SK-N-SH treated with all-trans-retinoic acid at 6 μM for 48 hours (cell line): ENCODE data around the gene PORCN.

Experiments
- ATAC-seq: fragments of 200-7000 bp; cut with Tn5 transposase; 3 replicates; pipeline ENCODE4 v1.9.1; 2020; ENCODE audit warnings: mild to moderate bottlenecking, moderate library complexity
- ARNTL ChIP-seq: fragments of 450-650 bp; formaldehyde crosslinking; IDR thresholded peaks from 2 replicates; pipeline ENCODE4 v1.5.0; 2020; ENCODE audit warnings: low read depth, mild to moderate bottlenecking, moderate library complexity, borderline replicate concordance
- BACH2 ChIP-seq: fragments of 250-450 bp; sonication (Bioruptor Pico); IDR thresholded peaks from 2 replicates; pipeline ENCODE4 v1.9.0; 2021; ENCODE audit warnings: mild to moderate bottlenecking, borderline replicate concordance
- CSDC2 ChIP-seq: fragments of 250-450 bp; sonication (Bioruptor Pico); IDR thresholded peaks from 2 replicates; pipeline ENCODE4 v1.5.0; 2020; ENCODE audit warnings: mild to moderate bottlenecking, moderate library complexity
- GLIS3 ChIP-seq: fragments of 250-450 bp; sonication (Bioruptor Pico); IDR thresholded peaks from 2 replicates; pipeline ENCODE4 v1.5.0; 2020; ENCODE audit warnings: mild to moderate bottlenecking, moderate library complexity
- ISL1 ChIP-seq: fragments of 250-450 bp; sonication (Bioruptor Pico); IDR thresholded peaks from 2 replicates; pipeline ENCODE4 v2.1.2; 2022; ENCODE audit warnings: mild to moderate bottlenecking, moderate library complexity
- OSR1 ChIP-seq: fragments of 250-450 bp; sonication (Bioruptor Pico); IDR thresholded peaks from 2 replicates; pipeline ENCODE4 v1.8.0; 2022; ENCODE audit warnings: moderate library complexity, mild to moderate bottlenecking, inconsistent platforms
- PPARA ChIP-seq: fragments of 250-450 bp; sonication (Bioruptor Pico); IDR thresholded peaks from 2 replicates; pipeline ENCODE4 v1.5.0; 2020; ENCODE audit warnings: mild to moderate bottlenecking, borderline replicate concordance
- RARB ChIP-seq: fragments of 250-450 bp; sonication (Bioruptor Pico); IDR thresholded peaks from 2 replicates; pipeline ENCODE4 v1.8.0; 2021; ENCODE audit warnings: mild to moderate bottlenecking, moderate library complexity
- TCF4 ChIP-seq: fragments of 250-450 bp; sonication (Bioruptor Pico); IDR thresholded peaks from 2 replicates; pipeline ENCODE4 v1.8.0; 2021; ENCODE audit warnings: mild to moderate bottlenecking, moderate library complexity, borderline replicate concordance
- TOX ChIP-seq: fragments of 250-450 bp; sonication (Bioruptor Pico); IDR thresholded peaks from 2 replicates; pipeline ENCODE4 v1.8.0; 2021; ENCODE audit warnings: mild to moderate bottlenecking, moderate library complexity, borderline replicate concordance
- ZC3H10 ChIP-seq: fragments of 250-450 bp; sonication (Bioruptor Pico); IDR thresholded peaks from 2 replicates; pipeline ENCODE4 v1.5.1; 2021; ENCODE audit warnings: mild to moderate bottlenecking, moderate library complexity
- ZFP3 ChIP-seq: fragments of 250-450 bp; sonication (Bioruptor Pico); IDR thresholded peaks from 2 replicates; pipeline ENCODE4 v1.5.0; 2020; ENCODE audit warnings: mild to moderate bottlenecking, moderate library complexity
- ZFP30 ChIP-seq: fragments of 450-650 bp; formaldehyde crosslinking; IDR thresholded peaks from 2 replicates; pipeline ENCODE4 v1.5.0; 2022; ENCODE audit warnings: mild to moderate bottlenecking, moderate library complexity
- ZNF565 ChIP-seq: fragments of 450-650 bp; formaldehyde crosslinking; conservative IDR thresholded peaks from 2 replicates; pipeline ENCODE4 v1.5.0; 2020; ENCODE audit warnings: low read depth, mild to moderate bottlenecking, moderate library complexity
- ZNF70 ChIP-seq: fragments of 450-650 bp; formaldehyde crosslinking; IDR thresholded peaks from 2 replicates; pipeline ENCODE4 v1.5.0; 2020; ENCODE audit warnings: mild to moderate bottlenecking, moderate library complexity
- ZNF8 ChIP-seq: fragments of 450-650 bp; formaldehyde crosslinking; IDR thresholded peaks from 2 replicates; pipeline ENCODE4 v1.5.0; 2020; ENCODE audit warnings: mild to moderate bottlenecking, moderate library complexity
- TF ChIP-seq, protein P1 (sequence below): fragments of 250-450 bp; sonication (Bioruptor Pico); IDR thresholded peaks from 2 replicates; pipeline ENCODE4 v1.8.0; 2021; ENCODE audit warnings: low read depth, mild to moderate bottlenecking, moderate library complexity, borderline replicate concordance
- TF ChIP-seq, protein P2 (sequence below): fragments of 250-450 bp; sonication (Bioruptor Pico); IDR thresholded peaks from 2 replicates; pipeline ENCODE4 v1.5.1; 2021; ENCODE audit warnings: mild to moderate bottlenecking, moderate library complexity
- TF ChIP-seq, protein P3 (sequence below): fragments of 250-450 bp; sonication (Bioruptor Pico); IDR thresholded peaks from 2 replicates; pipeline ENCODE4 v1.5.0; 2020; ENCODE audit warnings: mild to moderate bottlenecking, moderate library complexity
- TF ChIP-seq, protein P4 (sequence below): fragments of 250-450 bp; sonication (Bioruptor Pico); IDR thresholded peaks from 2 replicates; pipeline ENCODE4 v1.8.0; 2020; ENCODE audit warnings: mild to moderate bottlenecking, moderate library complexity, borderline replicate concordance
- TF ChIP-seq, protein P5 (sequence below): fragments of 250-450 bp; sonication (Bioruptor Pico); IDR thresholded peaks from 2 replicates; pipeline ENCODE4 v1.5.1; 2020; ENCODE audit warnings: low read depth, mild to moderate bottlenecking, moderate library complexity

Gene PORCN

DNA sequence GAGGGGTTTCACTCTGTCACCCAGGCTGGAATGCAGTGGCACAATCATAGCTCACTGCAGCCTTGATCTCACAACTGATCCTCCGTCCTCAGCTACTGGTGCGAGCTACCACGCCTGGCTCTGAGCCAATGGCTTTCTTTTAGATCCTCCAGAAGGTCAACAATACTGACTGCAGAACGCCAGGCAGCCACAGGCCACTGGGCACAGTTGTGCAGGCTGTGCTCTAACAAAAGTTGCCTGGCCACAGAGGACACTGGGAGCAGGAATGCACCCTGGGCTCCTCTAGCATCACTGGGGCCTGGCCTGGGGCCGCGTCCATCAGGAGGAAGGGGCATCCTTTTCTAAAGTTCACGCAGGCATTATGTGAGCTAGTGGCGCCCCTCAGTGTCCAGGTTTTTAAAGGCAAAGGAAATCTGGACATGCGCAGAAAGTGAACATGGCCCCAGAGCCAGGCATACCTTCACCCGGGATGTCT, 14.9 kb upstream of the PORCN start:
- ATAC-seq = peak; percentile 20; the same call in 2 of the 3 replicates
- no peak for TF ChIP-seq ZNF8
- TF ChIP-seq, protein P1, sequence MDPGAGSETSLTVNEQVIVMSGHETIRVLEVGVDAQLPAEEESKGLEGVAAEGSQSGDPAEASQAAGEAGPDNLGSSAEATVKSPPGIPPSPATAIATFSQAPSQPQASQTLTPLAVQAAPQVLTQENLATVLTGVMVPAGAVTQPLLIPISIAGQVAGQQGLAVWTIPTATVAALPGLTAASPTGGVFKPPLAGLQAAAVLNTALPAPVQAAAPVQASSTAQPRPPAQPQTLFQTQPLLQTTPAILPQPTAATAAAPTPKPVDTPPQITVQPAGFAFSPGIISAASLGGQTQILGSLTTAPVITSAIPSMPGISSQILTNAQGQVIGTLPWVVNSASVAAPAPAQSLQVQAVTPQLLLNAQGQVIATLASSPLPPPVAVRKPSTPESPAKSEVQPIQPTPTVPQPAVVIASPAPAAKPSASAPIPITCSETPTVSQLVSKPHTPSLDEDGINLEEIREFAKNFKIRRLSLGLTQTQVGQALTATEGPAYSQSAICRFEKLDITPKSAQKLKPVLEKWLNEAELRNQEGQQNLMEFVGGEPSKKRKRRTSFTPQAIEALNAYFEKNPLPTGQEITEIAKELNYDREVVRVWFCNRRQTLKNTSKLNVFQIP (CRISPR knock-in tag) = no peak
- TF ChIP-seq, protein P2, sequence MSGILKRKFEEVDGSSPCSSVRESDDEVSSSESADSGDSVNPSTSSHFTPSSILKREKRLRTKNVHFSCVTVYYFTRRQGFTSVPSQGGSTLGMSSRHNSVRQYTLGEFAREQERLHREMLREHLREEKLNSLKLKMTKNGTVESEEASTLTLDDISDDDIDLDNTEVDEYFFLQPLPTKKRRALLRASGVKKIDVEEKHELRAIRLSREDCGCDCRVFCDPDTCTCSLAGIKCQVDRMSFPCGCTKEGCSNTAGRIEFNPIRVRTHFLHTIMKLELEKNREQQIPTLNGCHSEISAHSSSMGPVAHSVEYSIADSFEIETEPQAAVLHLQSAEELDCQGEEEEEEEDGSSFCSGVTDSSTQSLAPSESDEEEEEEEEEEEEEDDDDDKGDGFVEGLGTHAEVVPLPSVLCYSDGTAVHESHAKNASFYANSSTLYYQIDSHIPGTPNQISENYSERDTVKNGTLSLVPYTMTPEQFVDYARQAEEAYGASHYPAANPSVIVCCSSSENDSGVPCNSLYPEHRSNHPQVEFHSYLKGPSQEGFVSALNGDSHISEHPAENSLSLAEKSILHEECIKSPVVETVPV (CRISPR knock-in tag) = no peak
- no peak for TF ChIP-seq BACH2
- TF ChIP-seq TCF4 (CRISPR knock-in tag) = no peak
- no peak for TF ChIP-seq PPARA (CRISPR knock-in tag)
- TF ChIP-seq RARB (CRISPR knock-in tag) = no peak
- TF ChIP-seq, protein P3, sequence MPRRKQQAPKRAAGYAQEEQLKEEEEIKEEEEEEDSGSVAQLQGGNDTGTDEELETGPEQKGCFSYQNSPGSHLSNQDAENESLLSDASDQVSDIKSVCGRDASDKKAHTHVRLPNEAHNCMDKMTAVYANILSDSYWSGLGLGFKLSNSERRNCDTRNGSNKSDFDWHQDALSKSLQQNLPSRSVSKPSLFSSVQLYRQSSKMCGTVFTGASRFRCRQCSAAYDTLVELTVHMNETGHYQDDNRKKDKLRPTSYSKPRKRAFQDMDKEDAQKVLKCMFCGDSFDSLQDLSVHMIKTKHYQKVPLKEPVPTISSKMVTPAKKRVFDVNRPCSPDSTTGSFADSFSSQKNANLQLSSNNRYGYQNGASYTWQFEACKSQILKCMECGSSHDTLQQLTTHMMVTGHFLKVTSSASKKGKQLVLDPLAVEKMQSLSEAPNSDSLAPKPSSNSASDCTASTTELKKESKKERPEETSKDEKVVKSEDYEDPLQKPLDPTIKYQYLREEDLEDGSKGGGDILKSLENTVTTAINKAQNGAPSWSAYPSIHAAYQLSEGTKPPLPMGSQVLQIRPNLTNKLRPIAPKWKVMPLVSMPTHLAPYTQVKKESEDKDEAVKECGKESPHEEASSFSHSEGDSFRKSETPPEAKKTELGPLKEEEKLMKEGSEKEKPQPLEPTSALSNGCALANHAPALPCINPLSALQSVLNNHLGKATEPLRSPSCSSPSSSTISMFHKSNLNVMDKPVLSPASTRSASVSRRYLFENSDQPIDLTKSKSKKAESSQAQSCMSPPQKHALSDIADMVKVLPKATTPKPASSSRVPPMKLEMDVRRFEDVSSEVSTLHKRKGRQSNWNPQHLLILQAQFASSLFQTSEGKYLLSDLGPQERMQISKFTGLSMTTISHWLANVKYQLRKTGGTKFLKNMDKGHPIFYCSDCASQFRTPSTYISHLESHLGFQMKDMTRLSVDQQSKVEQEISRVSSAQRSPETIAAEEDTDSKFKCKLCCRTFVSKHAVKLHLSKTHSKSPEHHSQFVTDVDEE (CRISPR knock-in tag) = no peak
- no peak for TF ChIP-seq ISL1 (CRISPR knock-in tag)
- no peak for TF ChIP-seq ZFP30 (CRISPR knock-in tag)
- no peak for TF ChIP-seq ZNF565
- TF ChIP-seq, protein P4, sequence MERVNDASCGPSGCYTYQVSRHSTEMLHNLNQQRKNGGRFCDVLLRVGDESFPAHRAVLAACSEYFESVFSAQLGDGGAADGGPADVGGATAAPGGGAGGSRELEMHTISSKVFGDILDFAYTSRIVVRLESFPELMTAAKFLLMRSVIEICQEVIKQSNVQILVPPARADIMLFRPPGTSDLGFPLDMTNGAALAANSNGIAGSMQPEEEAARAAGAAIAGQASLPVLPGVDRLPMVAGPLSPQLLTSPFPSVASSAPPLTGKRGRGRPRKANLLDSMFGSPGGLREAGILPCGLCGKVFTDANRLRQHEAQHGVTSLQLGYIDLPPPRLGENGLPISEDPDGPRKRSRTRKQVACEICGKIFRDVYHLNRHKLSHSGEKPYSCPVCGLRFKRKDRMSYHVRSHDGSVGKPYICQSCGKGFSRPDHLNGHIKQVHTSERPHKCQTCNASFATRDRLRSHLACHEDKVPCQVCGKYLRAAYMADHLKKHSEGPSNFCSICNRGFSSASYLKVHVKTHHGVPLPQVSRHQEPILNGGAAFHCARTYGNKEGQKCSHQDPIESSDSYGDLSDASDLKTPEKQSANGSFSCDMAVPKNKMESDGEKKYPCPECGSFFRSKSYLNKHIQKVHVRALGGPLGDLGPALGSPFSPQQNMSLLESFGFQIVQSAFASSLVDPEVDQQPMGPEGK = no peak
- TF ChIP-seq OSR1 (CRISPR knock-in tag) = no peak
- TF ChIP-seq CSDC2 (CRISPR knock-in tag) = no peak
- no peak for TF ChIP-seq ZFP3

DNA sequence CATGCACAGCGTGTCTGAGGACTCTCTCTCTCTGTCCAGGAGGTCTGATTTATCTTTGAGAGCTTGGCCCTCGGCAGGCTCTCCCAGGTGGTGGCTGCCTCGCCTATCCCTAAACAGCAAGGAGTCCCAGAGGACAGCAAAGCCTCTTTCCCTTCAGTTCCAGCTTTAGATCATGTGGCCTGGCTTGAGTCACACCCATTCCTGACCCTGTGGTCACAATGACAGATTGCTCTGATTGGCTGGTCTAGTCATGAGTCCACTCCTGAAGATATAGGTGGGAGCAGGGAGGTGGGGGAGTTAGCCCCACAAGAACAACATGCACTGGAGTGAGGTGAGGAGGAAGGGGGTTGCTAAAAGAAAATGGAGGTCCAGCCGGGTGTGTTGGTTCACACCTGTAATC, 12.1 kb upstream of the PORCN start:
- ATAC-seq = no peak
- TF ChIP-seq ZNF70 (no peak), CSDC2 (CRISPR knock-in tag) (no peak), ZNF565 (no peak), ZFP30 (CRISPR knock-in tag) (no peak), RARB (CRISPR knock-in tag) (no peak), ISL1 (CRISPR knock-in tag) (no peak), ZC3H10 (CRISPR knock-in tag) (no peak), TOX (CRISPR knock-in tag) (no peak), BACH2 (no peak), ZNF8 (no peak), GLIS3 (CRISPR knock-in tag) (no peak), PPARA (CRISPR knock-in tag) (no peak), ARNTL (no peak)
- TF ChIP-seq, protein P3 (CRISPR knock-in tag) = no peak
- TF ChIP-seq, protein P1 (CRISPR knock-in tag) = no peak
- TF ChIP-seq, protein P2 (CRISPR knock-in tag) = no peak
- TF ChIP-seq, protein P5, sequence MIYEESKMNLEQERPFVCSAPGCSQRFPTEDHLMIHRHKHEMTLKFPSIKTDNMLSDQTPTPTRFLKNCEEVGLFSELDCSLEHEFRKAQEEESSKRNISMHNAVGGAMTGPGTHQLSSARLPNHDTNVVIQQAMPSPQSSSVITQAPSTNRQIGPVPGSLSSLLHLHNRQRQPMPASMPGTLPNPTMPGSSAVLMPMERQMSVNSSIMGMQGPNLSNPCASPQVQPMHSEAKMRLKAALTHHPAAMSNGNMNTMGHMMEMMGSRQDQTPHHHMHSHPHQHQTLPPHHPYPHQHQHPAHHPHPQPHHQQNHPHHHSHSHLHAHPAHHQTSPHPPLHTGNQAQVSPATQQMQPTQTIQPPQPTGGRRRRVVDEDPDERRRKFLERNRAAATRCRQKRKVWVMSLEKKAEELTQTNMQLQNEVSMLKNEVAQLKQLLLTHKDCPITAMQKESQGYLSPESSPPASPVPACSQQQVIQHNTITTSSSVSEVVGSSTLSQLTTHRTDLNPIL (CRISPR knock-in tag) = no peak
- TF ChIP-seq, protein P4 = no peak
